Hepatocyte (in vitro differentiated cells): ENCODE results near the gene AKR7A2. TPM values are rescaled to one million over a fixed set of nuclear protein-coding genes. Genes with fewer than 3 reads are reported as not detected.

ENCODE experiments used
- DNase-seq: peaks from one replicate; pipeline ENCODE4 v3.0.0-alpha.2; 2016; ENCODE audit warnings: low spot score
- H2AFZ ChIP-seq: fragments of 200-600 bp; sonication (generic); 2 replicates; pipeline ENCODE4 v1.6.0; 2016; ENCODE audit warnings: antibody characterized with exemption, mild to moderate bottlenecking
- H3K27ac ChIP-seq: fragments of 200-600 bp; sonication (generic); 2 replicates; pipeline ENCODE4 v1.5.1; 2016; ENCODE audit warnings: mild to moderate bottlenecking
- H3K27me3 ChIP-seq: fragments of 200-600 bp; sonication (generic); 2 replicates; pipeline ENCODE4 v1.6.1; 2016
- H3K36me3 ChIP-seq: fragments of 200-600 bp; sonication (generic); replicated peaks from 2 replicates; pipeline ENCODE4 v1.5.1; 2016; ENCODE audit warnings: low read depth; ENCODE audit not compliant: insufficient read depth
- H3K4me1 ChIP-seq: fragments of 200-600 bp; sonication (generic); 2 replicates; pipeline ENCODE4 v1.5.1; 2016; ENCODE audit warnings: mild to moderate bottlenecking, moderate library complexity; ENCODE audit not compliant: insufficient read depth
- H3K4me2 ChIP-seq: fragments of 200-600 bp; sonication (generic); 2 replicates; pipeline ENCODE4 v1.6.0; 2016
- H3K4me3 ChIP-seq: fragments of 200-600 bp; sonication (generic); 2 replicates; pipeline ENCODE4 v1.5.1; 2016; ENCODE audit warnings: mild to moderate bottlenecking
- H3K79me2 ChIP-seq: fragments of 200-600 bp; sonication (generic); 2 replicates; pipeline ENCODE4 v1.6.0; 2017; ENCODE audit warnings: mild to moderate bottlenecking
- H3K9me2 ChIP-seq: fragments of 200-600 bp; sonication (generic); replicated peaks from 2 replicates; pipeline ENCODE4 v1.6.0; 2017; ENCODE audit warnings: mild to moderate bottlenecking; ENCODE audit not compliant: insufficient read depth
- H3K9me3 ChIP-seq: fragments of 200-600 bp; sonication (generic); 2 replicates; pipeline ENCODE4 v1.5.1; 2016; ENCODE audit warnings: low read depth, mild to moderate bottlenecking
- H4K20me1 ChIP-seq: fragments of 200-600 bp; sonication (generic); 2 replicates; pipeline ENCODE4 v1.6.0; 2016; ENCODE audit warnings: mild to moderate bottlenecking; ENCODE audit not compliant: insufficient read depth, poor library complexity, severe bottlenecking
- CTCF ChIP-seq: fragments of 200-600 bp; sonication (generic); IDR thresholded peaks from 2 replicates; pipeline ENCODE4 v1.5.1; 2016; ENCODE audit warnings: antibody characterized with exemption, mild to moderate bottlenecking; ENCODE audit not compliant: poor library complexity
- EZH2 ChIP-seq: fragments of 200-600 bp; sonication (generic); IDR thresholded peaks from 2 replicates; pipeline ENCODE4 v1.6.1; 2016; ENCODE audit warnings: antibody characterized with exemption, mild to moderate bottlenecking, borderline replicate concordance
- EZH2phosphoT487 ChIP-seq: fragments of 200-600 bp; sonication (generic); IDR thresholded peaks from one replicate; pipeline ENCODE4 v1.6.1; 2018; ENCODE audit warnings: antibody characterized with exemption, mild to moderate bottlenecking, low read depth, moderate library complexity; ENCODE audit not compliant: unreplicated experiment, severe bottlenecking
- WGBS: methylation state at CpG from one replicate; pipeline ENCODE4 v1.1.6; 2016; ENCODE audit warnings: low lambda C conversion rate; ENCODE audit errors: missing lambda C conversion rate; 5-methylcytosine and 5-hydroxymethylcytosine counted together
- polyA plus RNA-seq: library from polyadenylated mRNA; unstranded; fragments of >200 nt; fragmentation: Nextera tagmentation; extraction: Ambion mirVana; gene quantifications from 2 replicates; pipeline ENCODE4 v1.2.1, GENCODE V29; 2016
- total RNA-seq: library from RNA; depleted of rRNA; stranded (reverse); fragments of >200 nt; gene quantifications from 2 replicates; pipeline ENCODE4 v1.2.3, GENCODE V29; 2014

Gene AKR7A2
- total RNA-seq (81.5 and 118 TPM in 2 replicates), polyA plus RNA-seq (108 and 109 TPM in 2 replicates)

- peak within 1 kb of the TSS; percentile 89 for H2AFZ ChIP-seq
- no peaks in the 10 kb centered on the region for H3K9me3 ChIP-seq
- peak within 1 kb of the TSS; percentile 99 for H3K4me2 ChIP-seq
- no peaks in the 10 kb centered on the region for H3K9me2 ChIP-seq
- 1% methylated on average over 63 of the region's 105 CpGs for WGBS
- peak within 1 kb of the TSS; percentile 91 for H3K27ac ChIP-seq
- H3K36me3 ChIP-seq = no peaks in the 10 kb centered on the region
- peaks cover 5% of the 10 kb centered on the region for H3K4me1 ChIP-seq
- TF ChIP-seq EZH2phosphoT487 = no peak
- no peak for TF ChIP-seq EZH2
- TF ChIP-seq CTCF = no peak
- H3K4me3 ChIP-seq = peak within 1 kb of the TSS; percentile 97
- H3K79me2 ChIP-seq = peaks cover 51% of the 10 kb centered on the region
- DNase-seq = peak; percentile 98
- no peaks in the 10 kb centered on the region for H3K27me3 ChIP-seq
- H4K20me1 ChIP-seq = peaks cover 3% of the 10 kb centered on the region
Observed at GRCh38 chr1:19311931-19312781, at the start of gene AKR7A2, which contains the start of gene SLC66A1. AKR7A2 (minus strand) TSS chr1:19312144; CDS start chr1:19312124, 20 bp downstream. SLC66A1 (plus strand) TSS chr1:19312326; CDS start chr1:19317678, 5,352 bp downstream.

DNA sequence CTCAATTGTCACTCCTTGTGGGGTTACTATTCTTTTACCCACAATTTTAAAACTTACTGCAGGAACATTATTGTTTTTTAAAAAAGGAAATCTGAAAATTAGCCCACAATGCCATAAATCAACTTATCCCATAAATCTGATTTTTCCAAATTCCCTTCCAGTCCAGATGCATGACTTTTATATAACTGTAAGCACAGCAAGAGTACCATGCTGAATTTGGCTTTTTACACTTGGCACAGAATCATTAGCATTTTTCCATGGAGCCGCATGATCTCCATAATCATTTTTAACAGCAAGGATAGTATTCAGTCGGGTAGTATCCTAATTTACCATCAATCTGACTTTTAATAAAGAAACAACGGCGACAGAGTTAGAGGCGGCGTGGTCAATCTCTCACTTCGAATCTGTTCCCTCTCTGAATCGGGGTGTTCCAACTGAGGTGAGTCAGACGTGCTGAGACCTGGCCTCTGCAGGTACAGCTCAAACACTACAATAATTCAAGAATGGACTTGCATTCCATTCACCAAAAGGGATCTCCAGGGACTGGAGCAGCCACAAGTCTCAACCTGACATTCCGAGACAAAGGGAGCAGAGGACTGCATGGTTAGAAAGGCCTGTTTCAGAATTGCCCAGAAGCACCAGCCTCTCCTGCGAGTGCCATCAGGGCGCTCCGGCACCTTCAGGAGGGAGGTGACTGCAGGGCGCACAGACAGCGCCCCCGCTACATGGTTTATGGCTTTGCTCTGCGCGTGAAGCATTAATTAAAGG, 49.1 kb upstream of the AKR7A2 start:
- Histone ChIP-seq H3K4me2 (peak overlapping the region; percentile 37), H2AFZ (no peak overlapping the region), H3K9me2 (no peaks in the 10 kb centered on the region), H4K20me1 (peaks cover 34% of the 10 kb centered on the region), H3K9me3 (no peaks in the 10 kb centered on the region), H3K27me3 (no peaks in the 10 kb centered on the region), H3K4me3 (no peak overlapping the region), H3K4me1 (peaks cover 24% of the 10 kb centered on the region), H3K36me3 (no peaks in the 10 kb centered on the region), H3K79me2 (peaks cover 50% of the 10 kb centered on the region), H3K27ac (no peak overlapping the region)
- no peak for TF ChIP-seq EZH2phosphoT487
- WGBS = 73% methylated on average over 18 of the region's 18 CpGs
- DNase-seq = no peak

- DNase-seq = no peak
- H3K79me2 ChIP-seq = peaks cover 50% of the 10 kb centered on the region
- no peaks in the 10 kb centered on the region for H3K27me3 ChIP-seq
- H4K20me1 ChIP-seq = peaks cover 34% of the 10 kb centered on the region
- H2AFZ ChIP-seq = no peak overlapping the region
- H3K4me1 ChIP-seq = peaks cover 24% of the 10 kb centered on the region
- H3K9me2 ChIP-seq = no peaks in the 10 kb centered on the region
- H3K4me3 ChIP-seq = no peak overlapping the region
- no peaks in the 10 kb centered on the region for H3K36me3 ChIP-seq
- H3K27ac ChIP-seq = no peak overlapping the region
- 71% methylated on average over 11 of the region's 11 CpGs for WGBS
- no peaks in the 10 kb centered on the region for H3K9me3 ChIP-seq
- TF ChIP-seq EZH2phosphoT487 (no peak), EZH2 (no peak), CTCF (no peak)
- peak overlapping the region; percentile 37 for H3K4me2 ChIP-seq
Observed at GRCh38 chr1:19360432-19360831, 48.5 kb upstream of the AKR7A2 start.

DNA sequence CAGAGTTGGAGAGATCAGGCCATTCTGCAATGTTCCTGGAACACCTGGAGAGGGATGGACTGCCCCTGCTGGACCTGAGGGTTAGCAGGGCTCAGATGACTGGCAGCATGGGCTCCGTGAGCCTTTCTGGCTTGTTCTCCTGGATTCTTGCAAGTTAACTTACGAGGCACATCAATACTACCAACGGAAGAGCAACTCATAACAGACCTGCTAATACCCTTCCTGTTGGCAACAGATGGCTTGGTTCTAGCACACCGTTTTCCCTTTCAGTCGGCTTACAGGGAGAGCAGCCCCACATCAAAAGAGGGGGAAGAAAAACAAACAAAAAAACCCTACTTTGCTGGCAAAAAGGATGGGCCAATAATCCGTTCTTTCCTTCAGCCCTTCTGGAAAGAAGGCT, 48.1 kb upstream of the AKR7A2 start:
- no peaks in the 10 kb centered on the region for H3K9me2 ChIP-seq
- peaks cover 46% of the 10 kb centered on the region for H3K79me2 ChIP-seq
- no peaks in the 10 kb centered on the region for H3K9me3 ChIP-seq
- peaks cover 24% of the 10 kb centered on the region for H3K4me1 ChIP-seq
- no peak overlapping the region for H3K4me3 ChIP-seq
- no peak for TF ChIP-seq CTCF
- TF ChIP-seq EZH2phosphoT487 = no peak
- no peak for TF ChIP-seq EZH2
- no peak overlapping the region for H3K27ac ChIP-seq
- H2AFZ ChIP-seq = no peak overlapping the region
- no peak for DNase-seq
- no peaks in the 10 kb centered on the region for H3K36me3 ChIP-seq
- peaks cover 34% of the 10 kb centered on the region for H4K20me1 ChIP-seq
- H3K4me2 ChIP-seq = peak overlapping the region; percentile 37
- WGBS = 55% methylated on average over 6 of the region's 6 CpGs
- no peaks in the 10 kb centered on the region for H3K27me3 ChIP-seq
